ENCODE measurements around the gene ADGRA1.

- TF ChIP-seq CTCF (IDR thresholded peaks at IDR 0.05) (no peak), EP300 (IDR thresholded peaks at IDR 0.05) (no peak), POLR2A (IDR thresholded peaks at IDR 0.05) (no peak)
Measured at GRCh38 chr10:133086247-133086646, 1.5 kb upstream of the ADGRA1 start.

Measured in sigmoid colon (tissue), 4 donors.